NCI-H2107 treated with DMSO at 0.1 percent for 48 hours (cell line): ENCODE measurements around the gene DSCAML1.

Experiments
- DNase-seq: peaks from one replicate; lab custom pipeline; 2025; ENCODE audit not compliant: unreplicated experiment; lab: John Stamatoyannopoulos, UW

DSCAML1 gene

DNA sequence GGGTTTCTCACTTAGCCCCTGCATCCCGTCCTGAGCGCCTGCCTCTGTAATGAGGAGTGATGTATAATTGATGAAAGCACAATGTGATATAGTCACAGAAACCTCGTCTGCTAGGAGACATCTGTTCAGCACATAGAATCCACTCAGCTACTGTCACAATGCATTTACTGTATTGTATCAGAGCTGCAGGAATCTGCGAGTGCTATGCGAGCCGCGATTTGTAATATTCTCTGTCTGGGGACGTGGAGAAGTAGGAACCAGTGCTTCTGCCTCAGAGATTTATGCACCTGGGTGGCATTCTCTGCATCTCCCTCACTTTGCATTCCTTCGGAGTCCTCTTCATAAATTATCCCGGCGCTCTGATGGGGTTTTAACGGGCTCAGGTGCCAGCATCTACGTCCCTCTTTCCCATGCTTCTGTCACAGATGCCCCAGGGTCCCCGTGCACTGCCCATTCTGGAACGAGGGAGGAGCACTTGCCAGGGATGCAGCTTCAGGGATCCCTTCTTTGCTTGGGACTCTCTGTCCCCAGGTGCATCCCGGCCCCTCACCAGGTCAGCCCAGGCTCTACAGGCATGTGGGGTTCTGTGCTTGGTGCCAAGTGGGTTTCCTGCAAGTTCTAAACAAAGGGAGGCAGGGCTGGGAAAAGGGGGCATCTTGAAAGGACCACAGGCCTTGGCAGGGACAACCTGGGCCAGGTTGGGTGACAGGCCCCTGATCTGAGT is 205.5 kb downstream of the DSCAML1 start:
- DNase-seq: no peak

DNA sequence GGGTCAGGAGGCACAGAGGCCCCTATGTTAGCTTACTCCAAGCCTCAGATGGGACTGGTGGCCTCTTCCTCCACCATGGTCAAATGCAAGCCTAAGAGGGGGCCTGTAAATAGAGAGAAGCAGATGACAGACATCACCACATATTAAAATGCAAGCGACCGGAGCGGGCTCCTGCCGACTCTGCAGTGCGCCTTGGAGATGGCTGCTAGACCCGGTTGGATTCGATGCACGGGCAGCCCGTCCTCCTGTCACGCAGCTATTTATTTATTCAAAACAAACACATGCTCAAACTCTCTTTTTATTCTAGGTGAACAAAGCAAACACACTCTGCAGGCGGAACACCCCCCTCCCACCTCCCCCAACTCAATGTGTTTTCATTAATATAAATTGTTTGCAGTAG is 208.0 kb downstream of the DSCAML1 start:
- DNase-seq: no peak

DNA sequence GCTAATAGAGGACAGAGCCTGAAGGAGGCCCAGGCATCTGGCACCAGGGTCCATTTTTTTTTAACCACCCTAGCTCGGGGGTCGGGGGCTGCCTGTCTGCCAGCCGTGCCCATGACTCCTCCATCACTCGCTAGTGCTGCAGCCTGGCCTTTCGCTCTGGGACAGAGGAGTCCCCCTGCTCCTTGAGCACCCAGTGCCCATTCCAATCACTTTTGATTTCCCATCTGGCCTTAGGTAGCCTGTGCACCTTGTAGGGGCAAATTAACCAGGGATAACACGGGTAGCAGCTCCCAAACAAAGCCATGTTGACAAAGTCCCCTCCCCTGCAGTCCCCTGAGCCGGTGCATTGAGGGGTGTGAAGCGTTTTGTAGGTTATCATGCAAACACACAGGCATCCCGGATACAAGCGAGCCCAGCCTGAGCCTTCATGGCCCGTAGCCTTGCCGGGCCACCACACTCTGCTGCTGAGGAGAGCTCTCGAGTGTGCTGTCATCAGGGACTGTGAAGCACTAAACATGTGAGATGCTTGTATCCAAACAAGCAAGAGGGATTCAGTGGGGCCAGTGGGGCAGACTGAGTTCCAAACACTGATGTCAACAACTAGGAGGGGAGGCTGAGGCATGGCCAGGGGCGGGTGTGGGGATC is 208.7 kb downstream of the DSCAML1 start:
- no peak for DNase-seq

DNA sequence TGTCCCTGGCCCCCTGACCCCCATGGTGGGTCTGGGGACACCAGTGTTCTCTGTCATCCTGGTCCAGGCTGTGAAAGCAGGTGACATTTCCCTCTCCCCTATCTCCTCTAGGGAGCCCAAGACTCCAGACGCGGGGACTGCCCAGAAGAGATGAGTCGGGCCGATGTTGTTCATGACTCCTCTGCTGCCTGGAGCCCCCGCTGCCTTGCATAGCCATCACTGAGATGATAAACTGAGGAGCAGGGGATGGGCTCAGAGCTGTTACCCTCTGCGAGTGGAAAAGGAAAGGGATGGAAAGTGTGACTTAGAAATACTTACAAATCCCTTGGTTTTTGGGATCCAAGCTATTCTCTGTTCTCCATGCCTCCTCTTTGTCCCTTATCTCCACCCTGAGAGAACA is 209.6 kb downstream of the DSCAML1 start:
- DNase-seq: no peak

DNA sequence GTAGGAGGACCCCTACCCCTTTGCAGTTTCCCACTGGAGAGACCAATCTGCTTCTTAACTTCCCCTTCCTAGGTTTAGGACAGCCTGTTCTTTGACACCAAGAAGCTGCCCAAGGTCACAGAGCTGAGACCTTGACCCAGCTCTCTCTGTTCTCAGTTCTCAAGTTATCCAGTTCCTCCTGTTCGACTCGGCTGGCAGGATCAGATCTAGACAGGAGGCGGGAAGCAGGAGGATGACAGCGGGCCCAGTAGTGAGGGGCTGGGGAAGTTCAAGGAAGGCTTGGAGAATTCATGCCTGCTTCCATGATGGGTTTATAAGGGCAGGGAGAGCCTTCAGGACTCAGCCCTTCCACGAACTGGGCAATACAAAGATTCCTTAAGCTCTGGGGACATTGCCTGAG is 210.6 kb downstream of the DSCAML1 start:
- DNase-seq: no peak

DNA sequence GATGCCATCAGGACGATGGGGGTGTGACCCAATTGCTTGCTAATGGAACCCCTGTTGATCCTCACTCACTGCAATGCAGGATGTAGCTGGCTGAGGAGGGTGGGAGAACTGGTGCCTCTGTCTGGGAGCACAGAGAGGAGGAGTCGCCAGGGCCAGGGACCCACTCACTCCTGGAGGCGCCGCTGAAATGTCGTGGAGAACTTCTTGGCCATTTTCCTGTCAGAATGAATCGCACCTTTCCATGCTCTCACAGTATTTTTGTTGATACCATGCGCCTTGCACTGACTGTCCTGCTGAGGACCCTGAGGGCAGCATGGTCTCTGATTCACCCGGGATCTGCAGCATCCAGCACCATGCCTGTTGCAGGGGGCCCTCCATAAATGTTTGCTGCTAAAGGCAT is 211.4 kb downstream of the DSCAML1 start:
- DNase-seq: no peak

DNA sequence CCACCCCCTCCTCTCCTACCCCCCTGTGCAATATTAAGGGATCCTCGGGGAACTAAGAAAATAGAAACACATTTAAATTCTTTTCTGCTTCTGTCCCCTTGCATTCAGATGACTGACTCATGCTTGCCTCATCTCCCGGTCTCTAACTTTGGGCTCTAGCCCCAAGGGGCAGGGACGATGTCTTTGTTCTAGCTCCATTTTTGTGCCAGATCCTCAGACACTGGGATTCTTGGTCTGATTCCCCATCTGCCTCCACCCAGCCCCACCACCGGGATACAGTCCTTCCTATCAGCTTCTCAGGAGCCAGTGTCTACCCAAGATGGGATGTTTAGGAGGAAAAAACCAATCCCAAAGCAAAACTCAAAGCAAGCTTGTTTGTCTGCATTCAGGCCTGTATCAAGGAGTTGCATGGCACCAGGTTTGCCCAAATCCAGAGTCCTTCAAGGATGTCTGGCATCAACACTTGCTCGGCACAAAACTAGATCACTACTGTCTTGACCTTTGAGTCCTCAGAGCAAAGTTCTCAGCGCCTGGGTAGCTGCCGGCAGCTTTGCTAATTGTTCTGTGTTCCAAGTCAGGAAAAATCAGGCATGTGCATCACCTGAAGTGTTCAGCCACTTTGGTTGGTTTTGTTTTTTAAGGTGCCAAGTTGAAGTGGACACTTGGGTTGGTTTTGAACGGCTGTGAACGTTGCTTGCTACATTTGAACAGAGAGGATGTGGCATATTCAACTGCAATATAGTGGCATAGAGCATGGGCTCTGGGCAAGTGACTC is 212.8 kb downstream of the DSCAML1 start:
- DNase-seq: no peak

DNA sequence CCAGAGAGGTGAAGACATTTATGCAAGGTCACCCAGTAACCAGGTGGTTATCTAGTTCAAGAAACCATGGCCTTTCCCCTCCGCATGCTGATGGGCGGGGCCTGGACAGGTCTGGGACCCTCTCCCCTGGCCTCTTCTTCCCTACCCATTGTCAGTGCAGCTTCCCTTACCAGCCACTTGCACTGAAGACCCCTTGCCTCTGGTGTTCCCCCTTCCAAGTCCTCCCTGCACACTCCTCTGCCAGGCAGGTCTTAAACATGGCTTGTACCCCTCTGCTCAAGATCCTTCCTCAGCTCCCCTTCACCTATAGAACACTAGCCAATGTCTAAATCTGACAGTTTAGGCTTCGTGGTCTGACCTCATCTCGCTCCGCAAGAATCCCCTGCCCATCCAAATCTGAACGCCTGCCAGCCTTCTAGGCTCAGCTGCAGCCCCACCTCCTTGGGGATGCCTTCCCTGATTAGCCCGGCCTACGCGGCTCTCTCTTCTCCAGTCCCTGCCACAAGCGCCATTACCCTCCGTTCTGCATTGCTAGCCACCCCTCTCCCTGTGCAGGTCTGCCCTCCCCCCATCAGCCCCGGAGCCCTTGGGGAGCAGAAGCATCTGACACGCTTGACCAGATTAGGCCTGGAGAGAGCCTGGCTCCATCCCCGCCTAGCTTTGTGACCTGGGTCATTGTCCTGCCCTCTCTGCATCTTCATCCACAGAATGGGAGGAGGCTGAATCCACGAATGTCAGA is 213.8 kb downstream of the DSCAML1 start:
- peak; percentile 77 for DNase-seq

DNA sequence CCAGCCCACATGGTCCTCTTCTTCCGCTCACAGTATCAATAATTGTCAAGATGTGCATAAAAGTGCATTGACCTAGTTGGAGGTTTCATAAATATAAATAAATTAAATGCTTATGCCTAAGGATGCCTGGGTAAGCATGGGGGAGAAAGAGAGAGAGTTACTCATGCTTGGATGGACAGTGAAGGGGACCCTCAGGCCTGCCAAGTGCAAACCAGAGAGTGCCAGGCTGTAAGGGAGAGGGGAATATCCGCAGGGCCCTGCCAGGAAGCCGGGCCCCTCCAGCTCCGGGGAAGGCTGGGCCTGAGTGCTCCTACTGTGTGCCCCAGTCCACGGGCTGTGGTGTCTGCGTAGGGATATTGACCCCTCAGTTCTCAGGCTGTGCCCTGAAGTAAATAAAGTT is 214.6 kb downstream of the DSCAML1 start:
- no peak for DNase-seq

DNA sequence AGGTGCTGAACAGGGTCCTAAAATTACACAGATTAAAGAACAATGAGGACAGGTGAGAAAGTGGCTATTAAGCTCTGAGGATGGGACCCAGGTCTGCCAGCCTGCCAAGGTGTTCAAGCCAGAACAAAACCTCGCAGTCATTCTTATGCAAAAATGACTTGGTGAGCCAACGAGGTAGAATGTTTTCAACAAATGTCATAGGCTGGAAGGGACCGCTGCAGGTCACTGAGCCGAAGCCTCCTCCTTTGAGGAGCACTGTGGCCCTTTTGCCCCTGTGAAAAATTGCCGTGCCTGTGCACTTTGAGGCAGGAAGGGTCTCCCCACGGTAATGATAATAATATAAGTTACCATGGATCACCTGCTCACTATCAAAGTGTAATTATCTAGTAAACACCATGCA is 216.2 kb downstream of the DSCAML1 start:
- DNase-seq: no peak

DNA sequence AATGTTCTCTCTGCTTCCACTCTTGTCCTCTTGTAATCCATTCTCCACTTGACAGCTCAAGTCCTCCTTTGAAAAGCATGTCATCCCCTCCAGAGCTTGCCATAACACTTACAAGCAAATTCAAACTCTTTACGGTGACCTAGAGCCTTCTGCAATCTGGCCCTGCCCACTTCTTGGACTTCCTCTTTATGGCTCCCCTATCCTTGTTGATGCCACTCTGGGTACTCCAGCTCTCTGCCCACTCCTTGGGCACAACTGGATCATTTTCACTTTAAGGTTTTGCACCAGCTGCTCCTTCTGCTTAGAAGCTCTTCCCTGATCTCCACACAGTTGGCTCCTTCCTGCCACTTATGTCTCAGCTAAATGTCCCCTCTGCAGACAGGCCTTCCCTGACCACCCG is 217.9 kb downstream of the DSCAML1 start:
- DNase-seq: no peak

DNA sequence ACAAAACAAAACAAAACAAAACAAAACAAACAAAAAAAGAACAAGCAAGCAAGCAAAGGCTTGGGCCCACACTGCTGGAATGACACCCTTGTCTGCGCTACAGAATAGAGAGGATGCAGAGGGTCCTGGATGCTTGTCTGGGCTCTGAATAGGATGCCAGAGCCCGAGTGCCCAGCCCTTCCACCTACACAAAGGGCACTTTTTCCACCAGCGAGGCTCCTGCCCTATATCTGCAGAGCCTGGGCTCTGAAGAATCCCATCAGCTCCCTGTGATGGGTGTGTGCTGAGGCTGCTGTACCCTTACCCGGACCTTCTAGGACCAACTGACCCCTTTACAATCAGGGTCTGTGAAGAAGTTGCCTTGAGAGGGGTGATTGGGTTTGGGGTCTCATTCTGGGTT is 221.2 kb downstream of the DSCAML1 start:
- DNase-seq: no peak

DNA sequence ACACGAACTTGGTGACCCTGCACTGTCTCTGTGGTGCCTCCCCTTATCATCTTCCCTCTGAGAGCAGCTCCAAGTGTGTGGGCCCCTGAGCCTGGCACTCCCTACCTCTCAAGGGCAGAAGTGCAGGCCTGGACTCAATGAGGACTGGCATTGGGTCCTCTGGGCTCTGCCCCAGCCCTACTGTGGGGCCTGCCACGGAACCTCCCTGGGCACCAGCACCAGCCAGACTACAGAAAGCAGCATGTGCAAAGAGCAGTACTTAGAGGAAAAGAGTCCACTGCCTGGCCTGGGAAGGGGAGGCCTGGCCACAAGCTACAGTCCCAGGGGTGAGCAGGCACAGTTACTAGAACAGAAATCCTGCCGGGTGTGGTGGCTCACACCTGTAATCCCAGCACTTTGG is 222.5 kb downstream of the DSCAML1 start:
- DNase-seq: no peak

DNA sequence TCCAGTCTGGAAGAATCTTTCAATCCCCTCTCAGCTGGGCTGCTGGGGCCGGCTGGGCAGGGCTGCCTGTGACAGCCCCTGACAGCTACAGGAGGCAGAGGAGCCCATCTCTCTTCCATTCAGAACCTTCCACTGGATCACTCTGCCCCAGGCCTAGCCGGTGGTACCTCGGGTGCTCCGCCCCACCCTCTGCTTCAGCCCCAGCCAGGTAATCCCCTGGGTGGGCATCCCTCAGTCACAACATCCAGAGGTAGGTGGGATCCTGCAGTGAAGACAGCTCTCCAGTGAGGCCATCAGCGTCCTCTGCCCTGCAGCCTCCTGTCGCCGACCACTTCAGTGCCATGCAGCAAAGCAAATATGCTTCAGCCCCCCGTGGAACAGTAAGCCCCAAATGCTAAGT is 223.7 kb downstream of the DSCAML1 start:
- DNase-seq: no peak

DNA sequence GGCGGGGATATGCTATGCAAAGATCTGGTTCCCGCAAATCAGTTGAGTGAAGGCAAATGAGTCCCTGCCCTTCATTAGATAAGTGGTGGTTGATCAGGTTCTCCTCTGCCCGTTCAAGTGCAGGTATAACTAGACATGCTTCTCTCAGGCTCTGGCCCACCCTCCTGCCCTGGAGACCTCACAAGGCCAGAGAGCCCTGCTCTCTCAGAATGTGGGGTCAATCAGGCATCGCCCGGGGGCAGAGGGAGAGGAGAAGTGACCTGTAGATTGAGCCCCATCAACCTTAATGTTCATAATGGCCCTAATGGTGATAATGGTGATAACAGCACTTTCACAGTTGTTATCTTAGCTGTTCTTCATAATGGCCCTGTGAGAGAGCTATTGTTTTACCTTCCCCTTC is 224.3 kb downstream of the DSCAML1 start:
- DNase-seq: no peak

DNA sequence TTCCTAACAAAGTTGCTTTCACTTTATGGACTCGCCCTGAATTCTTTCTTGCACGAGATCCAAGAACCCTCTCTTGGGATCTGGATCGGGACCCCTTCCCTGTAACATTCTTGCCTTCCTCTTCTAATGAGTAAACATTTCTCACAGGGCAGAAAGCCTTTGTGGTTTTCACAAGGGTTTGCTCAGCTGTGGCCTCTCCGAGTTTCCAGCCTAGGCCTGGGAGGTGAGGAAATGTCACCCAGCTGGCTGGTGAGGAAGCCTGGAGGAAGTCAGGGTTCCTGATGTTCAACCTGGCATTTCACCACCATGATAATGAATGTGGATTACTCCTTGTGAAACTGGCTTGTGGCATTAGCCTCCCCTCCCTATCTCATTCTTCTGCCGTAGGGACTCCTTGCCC is 224.9 kb downstream of the DSCAML1 start:
- peak; percentile 46 for DNase-seq

DNA sequence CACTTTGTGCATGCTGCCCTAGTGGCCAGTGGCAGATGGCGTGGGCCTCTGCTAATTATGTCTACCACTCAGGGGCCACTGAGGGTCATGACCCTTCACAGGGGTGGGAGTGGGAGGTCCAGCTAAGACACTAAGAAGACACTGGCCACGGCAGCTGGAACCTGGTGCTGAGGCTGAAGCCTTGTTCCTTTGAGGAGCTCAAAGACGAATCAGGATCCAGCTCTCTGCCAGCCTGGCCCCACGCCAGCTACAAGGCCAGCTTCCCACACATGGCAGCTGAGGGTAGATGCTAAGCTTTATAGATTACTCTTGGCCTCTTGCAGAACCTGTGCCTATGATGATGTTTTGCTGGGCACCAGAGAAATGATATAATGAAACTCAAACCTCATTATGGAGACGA is 226.3 kb downstream of the DSCAML1 start:
- no peak for DNase-seq

DNA sequence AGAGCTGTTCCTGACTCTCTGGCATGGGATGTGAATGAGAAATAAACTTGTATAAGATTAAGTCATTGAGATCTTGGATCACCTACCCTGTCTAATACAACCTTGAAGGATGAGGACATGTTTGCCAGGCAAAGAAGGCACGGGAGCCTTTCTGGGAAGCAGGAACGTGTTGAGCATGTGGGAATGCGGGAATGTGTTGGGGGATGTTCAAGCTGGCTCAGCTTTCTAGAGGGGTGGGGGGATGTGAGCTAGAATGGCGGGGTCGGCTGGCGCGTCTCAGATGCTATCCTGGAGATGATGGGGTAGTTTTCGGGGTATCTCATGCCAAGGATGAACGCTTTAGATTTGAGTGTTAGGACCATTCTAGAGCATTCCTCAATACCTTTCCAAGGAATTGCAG is 227.1 kb downstream of the DSCAML1 start:
- no peak for DNase-seq

DNA sequence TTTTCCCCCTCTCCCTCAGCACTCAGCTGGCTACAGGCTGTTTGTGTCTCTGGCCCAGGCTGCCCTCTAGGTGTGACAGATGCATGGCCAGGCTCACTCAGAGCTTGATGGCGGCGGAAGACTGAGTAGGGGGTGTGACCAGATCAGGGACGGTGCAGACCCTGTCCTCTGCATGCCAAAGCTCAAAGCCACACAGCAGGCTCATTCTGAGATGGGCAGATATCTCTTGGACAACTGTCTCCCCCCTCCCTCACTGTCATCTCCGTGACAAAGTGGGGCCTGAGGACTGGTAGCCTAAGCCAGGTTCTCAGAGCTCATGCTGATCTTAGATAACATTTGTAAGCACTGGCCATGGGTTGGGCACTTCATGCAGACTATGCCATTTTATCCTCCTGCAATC is 231.3 kb downstream of the DSCAML1 start:
- DNase-seq: no peak

DNA sequence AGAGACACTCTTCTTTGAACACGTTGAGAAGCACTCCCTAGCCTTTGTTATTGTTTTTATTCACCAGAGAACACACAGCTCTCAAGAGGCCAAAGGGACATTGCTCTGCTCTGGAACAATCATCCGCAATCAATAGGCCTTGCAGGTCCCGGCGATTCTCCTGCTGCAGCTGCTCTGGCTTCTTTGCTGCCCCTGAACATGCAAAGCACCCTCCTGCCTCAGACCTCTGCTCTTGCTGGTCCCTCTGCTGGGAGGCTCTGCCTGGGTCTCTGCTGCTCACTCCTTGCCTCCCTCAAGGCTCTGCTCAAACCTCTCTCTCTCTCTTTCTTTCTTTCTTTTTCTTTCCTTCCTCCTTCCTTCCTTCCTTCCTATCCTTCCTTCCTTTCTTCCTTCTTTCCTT is 232.7 kb downstream of the DSCAML1 start:
- no peak for DNase-seq

DNA sequence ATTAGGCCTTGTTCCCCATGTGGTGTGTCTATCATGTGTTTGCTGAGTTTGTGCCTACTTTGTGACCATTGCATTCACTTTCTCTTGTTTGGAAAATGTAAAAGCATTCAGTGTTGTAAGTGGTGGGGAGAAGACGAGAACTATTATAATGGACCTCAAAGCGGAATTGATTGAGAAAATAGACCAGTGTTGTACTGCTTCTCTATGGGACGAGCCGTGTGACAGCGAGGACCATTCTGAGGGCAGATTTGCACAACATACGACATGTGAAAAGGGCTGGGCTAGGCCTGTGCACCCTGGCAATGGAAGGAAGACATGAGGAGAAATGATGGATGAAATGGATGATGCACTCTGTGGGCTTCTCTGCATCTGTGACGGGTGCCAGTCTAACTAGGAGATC is 233.5 kb downstream of the DSCAML1 start:
- DNase-seq: no peak

DNA sequence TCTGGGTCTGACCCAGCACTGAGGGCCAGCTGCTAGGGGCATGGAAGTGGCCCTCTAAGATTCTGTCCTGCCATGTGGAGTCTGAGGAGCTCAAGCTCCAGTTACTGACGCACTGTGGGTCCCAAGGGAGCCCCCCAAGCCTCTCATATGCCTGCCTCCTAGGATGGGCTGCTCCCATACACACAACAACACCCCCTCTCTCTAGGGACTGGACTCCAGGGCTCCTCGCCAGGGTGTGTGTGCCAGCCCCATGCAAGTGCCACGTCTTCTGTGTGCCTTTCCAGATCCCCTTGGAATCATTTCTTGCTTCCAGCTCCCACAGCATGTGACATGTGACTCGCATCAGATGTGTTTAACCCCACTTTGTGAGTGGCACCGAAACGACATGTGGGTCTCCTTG is 234.9 kb downstream of the DSCAML1 start:
- no peak for DNase-seq
